Astrocyte (in vitro differentiated cells and primary cell): ENCODE data around the gene HIRIP3. TPM values are rescaled to one million over a fixed set of nuclear protein-coding genes. Genes with fewer than 3 reads are reported as not detected.
"Not testable (repeated sequence)": the region's sequence is repeated elsewhere in the genome, so short reads cannot be mapped to it uniquely, and the experiment has no call there.

Source experiments
- DNase-seq: peaks from one replicate; pipeline ENCODE4 v3.0.0-alpha.2; 2010; ENCODE audit warnings: low read depth
- FAIRE-seq: peaks from 2 replicates; lab custom pipeline; 2011; peaks lifted over from hg19 to GRCh38; lab: Jason Lieb, UNC
- H2AFZ ChIP-seq: 2 replicates; pipeline ENCODE4 v1.6.0; 2012; ENCODE audit warnings: low read depth, low read length, inconsistent platforms
- H3K27ac ChIP-seq: 2 replicates; pipeline ENCODE4 v1.5.1; 2011; ENCODE audit warnings: low read depth, low read length, inconsistent platforms
- H3K27me3 ChIP-seq: 2 replicates; pipeline ENCODE4 v1.6.0; 2011; ENCODE audit warnings: low read length, inconsistent platforms; ENCODE audit not compliant: insufficient read depth
- H3K36me3 ChIP-seq: 2 replicates; pipeline ENCODE4 v1.5.1; 2011; ENCODE audit warnings: low read length, inconsistent platforms; ENCODE audit not compliant: insufficient read depth
- H3K4me1 ChIP-seq: 2 replicates; pipeline ENCODE4 v1.5.1; 2011; ENCODE audit warnings: low read length, inconsistent platforms; ENCODE audit not compliant: insufficient read depth
- H3K4me2 ChIP-seq: 2 replicates; pipeline ENCODE4 v1.6.0; 2012; ENCODE audit warnings: low read length, inconsistent platforms
- H3K4me3 ChIP-seq: 2 replicates; pipeline ENCODE4 v1.5.1; 2011; ENCODE audit warnings: low read depth, mild to moderate bottlenecking, low read length, inconsistent platforms; ENCODE audit not compliant: insufficient read depth
- H3K79me2 ChIP-seq: 2 replicates; pipeline ENCODE4 v1.6.0; 2012; ENCODE audit warnings: mild to moderate bottlenecking, low read length, inconsistent platforms; ENCODE audit not compliant: insufficient read depth
- H3K9ac ChIP-seq: 2 replicates; pipeline ENCODE4 v1.6.0; 2012; ENCODE audit warnings: mild to moderate bottlenecking, low read length, inconsistent platforms
- H3K9me3 ChIP-seq: 2 replicates; pipeline ENCODE4 v1.5.1; 2012; ENCODE audit warnings: low read depth, mild to moderate bottlenecking, low read length, inconsistent platforms; ENCODE audit not compliant: insufficient read depth
- H4K20me1 ChIP-seq: 2 replicates; pipeline ENCODE4 v1.6.0; 2012; ENCODE audit warnings: low read length, inconsistent platforms; ENCODE audit not compliant: insufficient read depth
- H3K27ac Mint-ChIP-seq: one replicate; pipeline ENCODE4 v1.8.0; 2021; ENCODE audit warnings: mild to moderate bottlenecking, mixed read lengths; ENCODE audit not compliant: unreplicated experiment
- H3K27me3 Mint-ChIP-seq: one replicate; pipeline ENCODE4 v1.8.0; 2021; ENCODE audit warnings: low read depth, mixed read lengths; ENCODE audit not compliant: unreplicated experiment
- H3K36me3 Mint-ChIP-seq: one replicate; pipeline ENCODE4 v1.8.0; 2021; ENCODE audit warnings: low read depth, mixed read lengths; ENCODE audit not compliant: unreplicated experiment
- H3K4me1 Mint-ChIP-seq: one replicate; pipeline ENCODE4 v1.8.0; 2021; ENCODE audit warnings: low read depth, mixed read lengths; ENCODE audit not compliant: unreplicated experiment
- H3K4me3 Mint-ChIP-seq: one replicate; pipeline ENCODE4 v1.8.0; 2021; ENCODE audit warnings: mild to moderate bottlenecking, moderate library complexity, mixed read lengths; ENCODE audit not compliant: unreplicated experiment
- H3K9me3 Mint-ChIP-seq: one replicate; pipeline ENCODE4 v1.8.0; 2021; ENCODE audit warnings: mild to moderate bottlenecking, mixed read lengths; ENCODE audit not compliant: unreplicated experiment
- EZH2 ChIP-seq: IDR thresholded peaks from 2 replicates; pipeline ENCODE4 v1.6.1; 2012; ENCODE audit warnings: mild to moderate bottlenecking, low read length, inconsistent platforms; ENCODE audit not compliant: insufficient read depth
- total RNA-seq: library from RNA; stranded (reverse); gene quantifications from 2 replicates; pipeline ENCODE4 v1.2.1, GENCODE V29; 2021
- TF ChIP-seq, protein P1 (sequence below): IDR thresholded peaks from 2 replicates; pipeline ENCODE4 v1.5.1; 2011; ENCODE audit warnings: low read depth, mild to moderate bottlenecking, inconsistent platforms, low read length, moderate library complexity; ENCODE audit not compliant: insufficient read depth

HIRIP3 gene
- total RNA-seq, 1 donor from 2014 or later = 4.3 TPM

DNA sequence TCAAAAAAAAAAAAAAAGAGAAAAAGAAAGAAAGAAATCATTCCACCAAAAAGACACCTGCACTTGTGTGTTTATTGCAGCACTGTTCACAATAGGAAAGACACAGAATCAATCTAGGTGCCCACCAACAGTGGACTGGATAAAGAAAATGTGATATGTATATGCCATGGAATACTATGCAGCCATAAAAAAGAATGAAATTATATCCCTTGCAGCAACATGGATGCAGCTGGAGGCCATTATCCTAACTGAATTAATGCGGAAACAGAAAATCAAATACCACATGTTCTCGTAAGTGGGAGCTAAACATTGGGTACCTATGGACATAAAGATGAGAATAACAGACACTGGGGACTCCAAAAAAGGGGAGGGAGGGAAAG is 21.9 kb upstream of the HIRIP3 start:
- Histone ChIP-seq H2AFZ (no peak overlapping the region), H3K36me3 (no peaks in the 10 kb centered on the region), H3K79me2 (no peaks in the 10 kb centered on the region), H3K4me3 (no peak overlapping the region), H3K9ac (no peak overlapping the region), H3K4me2 (no peak overlapping the region), H3K9me3 (no peaks in the 10 kb centered on the region), H3K27ac (no peak overlapping the region), H3K4me1 (no peaks in the 10 kb centered on the region), H3K27me3 (no peaks in the 10 kb centered on the region), H4K20me1 (no peaks in the 10 kb centered on the region)
- Mint-ChIP-seq H3K4me1 (peaks cover 5% of the 10 kb centered on the region), H3K27ac (no peak overlapping the region), H3K27me3 (peaks cover 11% of the 10 kb centered on the region), H3K9me3 (peaks cover 3% of the 10 kb centered on the region), H3K36me3 (no peaks in the 10 kb centered on the region), H3K4me3 (no peak overlapping the region)
- DNase-seq (no peak), FAIRE-seq (no peak)
- no peak for TF ChIP-seq EZH2
- TF ChIP-seq, protein P1, sequence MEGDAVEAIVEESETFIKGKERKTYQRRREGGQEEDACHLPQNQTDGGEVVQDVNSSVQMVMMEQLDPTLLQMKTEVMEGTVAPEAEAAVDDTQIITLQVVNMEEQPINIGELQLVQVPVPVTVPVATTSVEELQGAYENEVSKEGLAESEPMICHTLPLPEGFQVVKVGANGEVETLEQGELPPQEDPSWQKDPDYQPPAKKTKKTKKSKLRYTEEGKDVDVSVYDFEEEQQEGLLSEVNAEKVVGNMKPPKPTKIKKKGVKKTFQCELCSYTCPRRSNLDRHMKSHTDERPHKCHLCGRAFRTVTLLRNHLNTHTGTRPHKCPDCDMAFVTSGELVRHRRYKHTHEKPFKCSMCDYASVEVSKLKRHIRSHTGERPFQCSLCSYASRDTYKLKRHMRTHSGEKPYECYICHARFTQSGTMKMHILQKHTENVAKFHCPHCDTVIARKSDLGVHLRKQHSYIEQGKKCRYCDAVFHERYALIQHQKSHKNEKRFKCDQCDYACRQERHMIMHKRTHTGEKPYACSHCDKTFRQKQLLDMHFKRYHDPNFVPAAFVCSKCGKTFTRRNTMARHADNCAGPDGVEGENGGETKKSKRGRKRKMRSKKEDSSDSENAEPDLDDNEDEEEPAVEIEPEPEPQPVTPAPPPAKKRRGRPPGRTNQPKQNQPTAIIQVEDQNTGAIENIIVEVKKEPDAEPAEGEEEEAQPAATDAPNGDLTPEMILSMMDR = no peak

DNA sequence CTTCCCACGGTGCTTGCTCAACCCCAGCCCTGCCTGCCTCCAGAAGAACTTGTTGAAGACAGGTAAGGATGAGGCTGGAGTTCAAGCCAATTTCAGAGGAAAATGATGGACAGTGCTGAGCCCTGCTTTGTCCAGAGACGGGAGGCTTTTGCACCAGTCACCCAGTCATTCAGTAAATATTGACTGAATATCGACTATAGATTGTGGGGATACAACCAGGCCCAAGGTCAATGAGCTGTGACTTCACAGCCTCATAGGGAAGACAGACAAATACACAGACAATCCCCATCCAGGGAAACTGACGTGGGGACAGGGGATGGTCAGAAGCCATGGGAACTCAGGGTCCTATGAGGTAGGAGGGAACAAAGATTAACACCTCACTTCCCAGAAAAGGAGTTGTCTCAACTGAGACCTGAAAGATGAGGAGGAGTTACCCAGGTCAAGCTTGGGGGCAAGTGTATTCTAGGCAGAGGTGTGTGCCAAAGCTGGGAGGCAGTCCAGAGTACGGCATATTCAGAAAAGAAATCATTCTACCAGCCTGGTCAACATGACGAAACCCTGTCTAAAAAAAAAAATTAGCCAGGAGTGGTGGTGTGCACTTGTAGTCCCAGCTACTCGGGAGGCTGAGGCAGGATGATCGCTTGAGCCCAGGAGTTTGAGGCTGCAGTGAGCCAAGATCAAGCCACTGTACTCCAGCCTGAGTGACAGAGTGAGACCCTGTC is 21.3 kb upstream of the HIRIP3 start:
- no peak overlapping the region for H3K4me3 Mint-ChIP-seq
- Histone ChIP-seq H3K27me3 (peaks cover under 1% of the 10 kb centered on the region), H3K36me3 (no peaks in the 10 kb centered on the region), H3K79me2 (no peaks in the 10 kb centered on the region), H3K27ac (no peak overlapping the region), H3K4me3 (no peak overlapping the region), H3K4me1 (no peaks in the 10 kb centered on the region), H3K9me3 (no peaks in the 10 kb centered on the region), H3K4me2 (no peak overlapping the region), H2AFZ (no peak overlapping the region), H4K20me1 (no peaks in the 10 kb centered on the region), H3K9ac (no peak overlapping the region)
- peaks cover 3% of the 10 kb centered on the region for H3K9me3 Mint-ChIP-seq
- no peak for FAIRE-seq
- H3K4me1 Mint-ChIP-seq = peaks cover 5% of the 10 kb centered on the region
- no peaks in the 10 kb centered on the region for H3K36me3 Mint-ChIP-seq
- no peak overlapping the region for H3K27ac Mint-ChIP-seq
- peaks cover 16% of the 10 kb centered on the region for H3K27me3 Mint-ChIP-seq
- DNase-seq = no peak
- TF ChIP-seq, protein P1 = no peak
- TF ChIP-seq EZH2 = no peak

DNA sequence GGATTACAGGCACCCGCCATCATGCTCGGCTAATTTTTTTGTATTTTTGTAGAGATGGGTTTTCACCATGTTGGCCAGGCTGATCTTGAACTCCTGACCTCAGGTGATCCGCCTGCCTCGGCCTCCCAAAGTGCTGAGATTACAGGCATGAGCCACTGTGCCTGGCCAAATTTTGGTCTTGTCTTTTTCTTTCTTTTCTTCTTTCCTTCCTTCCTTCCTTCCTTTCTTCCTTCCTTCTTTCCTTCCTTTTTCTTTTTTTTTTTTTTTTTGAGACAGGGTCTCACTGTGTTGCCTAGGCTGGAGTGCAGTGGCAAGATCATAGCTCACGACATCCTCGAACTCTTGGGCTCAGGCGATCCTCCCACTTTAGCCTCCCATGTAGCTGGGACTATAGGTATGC is 20.0 kb upstream of the HIRIP3 start:
- not testable (repeated sequence) for H3K9ac ChIP-seq, FAIRE-seq, H3K27me3 ChIP-seq, H3K4me1 Mint-ChIP-seq, H4K20me1 ChIP-seq, H3K9me3 ChIP-seq, H3K79me2 ChIP-seq, H3K36me3 ChIP-seq, H3K4me1 ChIP-seq, H2AFZ ChIP-seq, H3K4me3 ChIP-seq, H3K9me3 Mint-ChIP-seq, H3K27ac Mint-ChIP-seq, H3K4me2 ChIP-seq, H3K27ac ChIP-seq, DNase-seq, H3K4me3 Mint-ChIP-seq, H3K36me3 Mint-ChIP-seq
- peaks cover 15% of the 10 kb centered on the region for H3K27me3 Mint-ChIP-seq

DNA sequence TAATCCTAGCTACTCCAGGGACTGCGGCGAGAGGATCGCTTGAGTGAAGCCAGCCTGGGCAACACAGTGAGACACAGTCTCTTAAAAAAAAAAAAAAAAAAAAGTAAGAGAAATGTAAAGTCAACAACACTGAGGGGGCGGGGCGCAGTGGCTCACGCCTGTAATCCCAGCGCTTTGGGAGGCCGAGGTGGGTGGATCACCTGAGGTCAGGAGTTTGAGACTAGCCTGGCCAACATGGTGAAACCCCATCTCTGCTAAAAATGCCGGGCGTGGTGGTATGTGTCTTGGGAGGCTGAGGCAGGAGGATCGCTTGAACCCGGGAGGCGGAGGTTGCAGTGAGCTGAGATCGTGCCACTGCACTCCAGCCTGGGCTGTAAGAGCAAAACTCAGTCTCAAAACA is 17.2 kb upstream of the HIRIP3 start:
- not testable (repeated sequence) for H3K4me1 ChIP-seq, FAIRE-seq, H3K79me2 ChIP-seq, H3K9ac ChIP-seq, H3K9me3 Mint-ChIP-seq, H3K4me1 Mint-ChIP-seq, H3K27ac ChIP-seq, H3K27ac Mint-ChIP-seq, H3K36me3 Mint-ChIP-seq, H4K20me1 ChIP-seq, H2AFZ ChIP-seq, H3K27me3 ChIP-seq, DNase-seq, H3K4me2 ChIP-seq, H3K36me3 ChIP-seq, H3K4me3 ChIP-seq, H3K9me3 ChIP-seq
- Mint-ChIP-seq H3K4me3 (peak overlapping the region; percentile 14), H3K27me3 (peaks cover 30% of the 10 kb centered on the region)
